ENCODE data around the gene TCF7.

DNA sequence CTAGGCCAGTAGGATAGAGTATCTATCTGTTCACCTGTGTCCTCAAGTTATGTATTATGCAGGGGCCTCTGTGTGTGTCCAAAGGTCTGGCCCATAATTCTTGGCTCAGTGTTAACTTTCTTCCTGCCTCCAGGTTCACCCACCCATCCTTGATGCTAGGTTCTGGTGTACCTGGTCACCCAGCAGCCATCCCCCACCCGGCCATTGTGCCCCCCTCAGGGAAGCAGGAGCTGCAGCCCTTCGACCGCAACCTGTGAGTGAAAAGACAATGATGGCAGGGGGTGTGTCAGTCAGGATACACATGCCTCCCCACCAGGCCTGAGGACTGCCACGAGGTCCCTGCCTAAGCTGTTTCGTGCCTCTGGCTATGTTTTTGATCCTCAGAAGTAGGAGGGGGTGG, 27.6 kb downstream of the TCF7 start:
- TF ChIP-seq SAP130 (CRISPR knock-in tag; IDR thresholded peaks at IDR 0.05; ENCODE audit: low read depth): no peak
- no peak for TF ChIP-seq ZNF792 (CRISPR knock-in tag; IDR thresholded peaks at IDR 0.05)
- TF ChIP-seq, protein P1, sequence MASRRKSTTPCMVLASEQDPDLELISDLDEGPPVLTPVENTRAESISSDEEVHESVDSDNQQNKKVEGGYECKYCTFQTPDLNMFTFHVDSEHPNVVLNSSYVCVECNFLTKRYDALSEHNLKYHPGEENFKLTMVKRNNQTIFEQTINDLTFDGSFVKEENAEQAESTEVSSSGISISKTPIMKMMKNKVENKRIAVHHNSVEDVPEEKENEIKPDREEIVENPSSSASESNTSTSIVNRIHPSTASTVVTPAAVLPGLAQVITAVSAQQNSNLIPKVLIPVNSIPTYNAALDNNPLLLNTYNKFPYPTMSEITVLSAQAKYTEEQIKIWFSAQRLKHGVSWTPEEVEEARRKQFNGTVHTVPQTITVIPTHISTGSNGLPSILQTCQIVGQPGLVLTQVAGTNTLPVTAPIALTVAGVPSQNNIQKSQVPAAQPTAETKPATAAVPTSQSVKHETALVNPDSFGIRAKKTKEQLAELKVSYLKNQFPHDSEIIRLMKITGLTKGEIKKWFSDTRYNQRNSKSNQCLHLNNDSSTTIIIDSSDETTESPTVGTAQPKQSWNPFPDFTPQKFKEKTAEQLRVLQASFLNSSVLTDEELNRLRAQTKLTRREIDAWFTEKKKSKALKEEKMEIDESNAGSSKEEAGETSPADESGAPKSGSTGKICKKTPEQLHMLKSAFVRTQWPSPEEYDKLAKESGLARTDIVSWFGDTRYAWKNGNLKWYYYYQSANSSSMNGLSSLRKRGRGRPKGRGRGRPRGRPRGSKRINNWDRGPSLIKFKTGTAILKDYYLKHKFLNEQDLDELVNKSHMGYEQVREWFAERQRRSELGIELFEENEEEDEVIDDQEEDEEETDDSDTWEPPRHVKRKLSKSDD (CRISPR knock-in tag; IDR thresholded peaks at IDR 0.05; ENCODE audit: low read depth): no peak
- no peak for TF ChIP-seq RBFOX2 (IDR thresholded peaks at IDR 0.05; ENCODE audit: low read depth, low read length)
- no peak for TF ChIP-seq EZH2 (conservative IDR thresholded peaks at IDR 0.05; ENCODE audit: low read depth, low read length)
- no peak for TF ChIP-seq ADNP (CRISPR knock-in tag; IDR thresholded peaks at IDR 0.05)
- no peak for TF ChIP-seq HES4 (CRISPR knock-in tag; IDR thresholded peaks at IDR 0.05; ENCODE audit: borderline replicate concordance)
- TF ChIP-seq ZSCAN30 (CRISPR knock-in tag; IDR thresholded peaks at IDR 0.05): no peak
- TF ChIP-seq ZNF777 (CRISPR knock-in tag; IDR thresholded peaks at IDR 0.05): no peak
- TF ChIP-seq CEBPB (IDR thresholded peaks at IDR 0.05; ENCODE audit: borderline replicate concordance, low read depth, low read length): no peak
- TF ChIP-seq, protein P2, sequence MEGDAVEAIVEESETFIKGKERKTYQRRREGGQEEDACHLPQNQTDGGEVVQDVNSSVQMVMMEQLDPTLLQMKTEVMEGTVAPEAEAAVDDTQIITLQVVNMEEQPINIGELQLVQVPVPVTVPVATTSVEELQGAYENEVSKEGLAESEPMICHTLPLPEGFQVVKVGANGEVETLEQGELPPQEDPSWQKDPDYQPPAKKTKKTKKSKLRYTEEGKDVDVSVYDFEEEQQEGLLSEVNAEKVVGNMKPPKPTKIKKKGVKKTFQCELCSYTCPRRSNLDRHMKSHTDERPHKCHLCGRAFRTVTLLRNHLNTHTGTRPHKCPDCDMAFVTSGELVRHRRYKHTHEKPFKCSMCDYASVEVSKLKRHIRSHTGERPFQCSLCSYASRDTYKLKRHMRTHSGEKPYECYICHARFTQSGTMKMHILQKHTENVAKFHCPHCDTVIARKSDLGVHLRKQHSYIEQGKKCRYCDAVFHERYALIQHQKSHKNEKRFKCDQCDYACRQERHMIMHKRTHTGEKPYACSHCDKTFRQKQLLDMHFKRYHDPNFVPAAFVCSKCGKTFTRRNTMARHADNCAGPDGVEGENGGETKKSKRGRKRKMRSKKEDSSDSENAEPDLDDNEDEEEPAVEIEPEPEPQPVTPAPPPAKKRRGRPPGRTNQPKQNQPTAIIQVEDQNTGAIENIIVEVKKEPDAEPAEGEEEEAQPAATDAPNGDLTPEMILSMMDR (CRISPR knock-in tag; IDR thresholded peaks at IDR 0.05): no peak
- TF ChIP-seq ZFAT (CRISPR knock-in tag; conservative IDR thresholded peaks at IDR 0.05): no peak

Measured in HepG2 (cell line).